Muscle of leg (tissue), 16 donors: ENCODE data around the gene TPBGL. TPM values are rescaled to one million over a fixed set of nuclear protein-coding genes. Genes with fewer than 3 reads are reported as not detected.

Source experiments
- DNase-seq: peaks from one replicate; pipeline ENCODE4 v3.0.0; 2013
- H3K27ac ChIP-seq: one replicate; pipeline ENCODE4 v1.5.1; 2013; ENCODE audit warnings: mild to moderate bottlenecking, low read length, control low read depth
- H3K27me3 ChIP-seq: one replicate; pipeline ENCODE4 v1.6.1; 2013; ENCODE audit warnings: low read length; ENCODE audit not compliant: control insufficient read depth, insufficient read depth
- H3K36me3 ChIP-seq: one replicate; pipeline ENCODE4 v1.6.1; 2013; ENCODE audit warnings: low read length; ENCODE audit not compliant: control insufficient read depth, insufficient read depth
- H3K4me1 ChIP-seq: one replicate; pipeline ENCODE4 v1.6.1; 2013; ENCODE audit warnings: low read length; ENCODE audit not compliant: control insufficient read depth, insufficient read depth
- H3K4me3 ChIP-seq: one replicate; pipeline ENCODE4 v1.5.1; 2013; ENCODE audit warnings: low read length, control low read depth
- H3K9me3 ChIP-seq: replicated peaks from 2 replicates; pipeline ENCODE4 v1.6.1; 2013; ENCODE audit warnings: low read depth, low read length; ENCODE audit not compliant: control insufficient read depth
- WGBS: methylation state at CpG from one replicate; pipeline ENCODE4 v1.1.5; 2013; ENCODE audit warnings: missing lambda C conversion rate; ENCODE audit not compliant: insufficient coverage; 5-methylcytosine and 5-hydroxymethylcytosine counted together
- long read RNA-seq, 11 donors: transcript quantifications; one replicate each; lab custom pipeline, GENCODE V29; 2026
- polyA plus RNA-seq, 8 donors: library from polyadenylated mRNA; unstranded; fragments of 120-200 nt; gene quantifications; one replicate each; pipeline versions ENCODE4 v1.2.1 to v1.2.3, GENCODE V29; 2013; ENCODE audit warnings: inconsistent platforms in 1 of 8, low replicate concordance in 1 of 8; ENCODE audit not compliant: insufficient read length in 8 of 8, insufficient read depth in 1 of 8
- total RNA-seq: library from RNA; stranded (reverse); fragments of 120-200 nt; gene quantifications from one replicate; pipeline ENCODE4 v1.2.4, GENCODE V29; 2013

The TPBGL gene
- total RNA-seq (not detected), polyA plus RNA-seq (under 1 TPM; 0.08 to 0.37 (median 0.21) TPM)
- long read RNA-seq, donor 1 = 0 reads
- long read RNA-seq, donor 2 = 0 reads
- long read RNA-seq, donor 3, partial matches to known transcripts = 0 of 1 reads
- long read RNA-seq, donor 3, other reads (novel, unspliced or antisense) = 0 of 1 reads
- long read RNA-seq, donor 4 = 0 reads
- long read RNA-seq, donor 5, partial matches to known transcripts = 0 of 3 reads
- long read RNA-seq, donor 5, other reads (novel, unspliced or antisense) = 0 of 3 reads
- long read RNA-seq, donor 6 = 0 reads
- long read RNA-seq, donor 7 = 0 reads
- long read RNA-seq, donor 8 = 0 reads
- long read RNA-seq, donor 9 = 0 reads
- long read RNA-seq, donor 10, partial matches to known transcripts = 0 of 1 reads
- long read RNA-seq, donor 10, other reads (novel, unspliced or antisense) = 0 of 1 reads
- long read RNA-seq, donor 11, partial matches to known transcripts = 0 of 1 reads
- long read RNA-seq, donor 11, other reads (novel, unspliced or antisense) = 0 of 1 reads

GRCh38 chr11:75240311-75241035 is at the start of gene TPBGL:
Gene TPBGL (plus strand): TSS chr11:75240774. CDS start chr11:75241050, 276 bp downstream.
- WGBS = 0% methylated on average over 38 of the region's 58 CpGs
- DNase-seq = no peak

GRCh38 chr11:75191330-75191717 is 49.2 kb upstream of the TPBGL start:
- DNase-seq = peak; percentile 92
- Histone ChIP-seq H3K36me3 (peaks cover 2% of the 10 kb centered on the region), H3K4me3 (no peak overlapping the region), H3K27me3 (no peaks in the 10 kb centered on the region), H3K9me3 (no peaks in the 10 kb centered on the region), H3K27ac (peak overlapping the region; percentile 89), H3K4me1 (peaks cover 69% of the 10 kb centered on the region)
- 0% methylated on average over 1 of the region's 3 CpGs for WGBS

More at GRCh38 chr11:75240311-75241035, at the start of gene TPBGL:
- H3K4me1 ChIP-seq = peaks cover 9% of the 10 kb centered on the region
- peaks cover 60% of the 10 kb centered on the region for H3K27me3 ChIP-seq
- no peak within 1 kb of the TSS for H3K4me3 ChIP-seq
- no peak within 1 kb of the TSS for H3K27ac ChIP-seq
- H3K9me3 ChIP-seq = no peaks in the 10 kb centered on the region
- H3K36me3 ChIP-seq = no peaks in the 10 kb centered on the region

- no peak for DNase-seq
- no peaks in the 10 kb centered on the region for H3K27me3 ChIP-seq
- WGBS = 96% methylated on average over 15 of the region's 15 CpGs
- H3K4me3 ChIP-seq = no peak overlapping the region
- no peak overlapping the region for H3K27ac ChIP-seq
- H3K4me1 ChIP-seq = peaks cover 75% of the 10 kb centered on the region
- no peaks in the 10 kb centered on the region for H3K9me3 ChIP-seq
- H3K36me3 ChIP-seq = peaks cover 4% of the 10 kb centered on the region
Observed at GRCh38 chr11:75193271-75193670, 47.3 kb upstream of the TPBGL start.

- Histone ChIP-seq H3K27me3 (no peaks in the 10 kb centered on the region), H3K36me3 (peaks cover 4% of the 10 kb centered on the region), H3K27ac (peak overlapping the region; percentile 71), H3K9me3 (no peaks in the 10 kb centered on the region), H3K4me3 (no peak overlapping the region), H3K4me1 (peaks cover 80% of the 10 kb centered on the region)
- DNase-seq = no peak
- WGBS = 80% methylated on average over 1 of the region's 2 CpGs
Observed at GRCh38 chr11:75193711-75194110, 46.9 kb upstream of the TPBGL start.

GRCh38 chr11:75194147-75194546 is 46.4 kb upstream of the TPBGL start:
- 7% methylated on average over 4 of the region's 5 CpGs for WGBS
- Histone ChIP-seq H3K36me3 (peaks cover 4% of the 10 kb centered on the region), H3K27me3 (no peaks in the 10 kb centered on the region), H3K4me1 (peaks cover 84% of the 10 kb centered on the region), H3K27ac (peak overlapping the region; percentile 71), H3K4me3 (no peak overlapping the region), H3K9me3 (no peaks in the 10 kb centered on the region)
- DNase-seq = peak; percentile 88

- no peak overlapping the region for H3K4me3 ChIP-seq
- no peaks in the 10 kb centered on the region for H3K9me3 ChIP-seq
- peaks cover 4% of the 10 kb centered on the region for H3K36me3 ChIP-seq
- peak; percentile 85 for DNase-seq
- no peaks in the 10 kb centered on the region for H3K27me3 ChIP-seq
- peaks cover 85% of the 10 kb centered on the region for H3K4me1 ChIP-seq
- 75% methylated on average over 6 of the region's 7 CpGs for WGBS
- peak overlapping the region; percentile 71 for H3K27ac ChIP-seq
Observed at GRCh38 chr11:75195167-75195962, 45.2 kb upstream of the TPBGL start.

- no peaks in the 10 kb centered on the region for H3K27me3 ChIP-seq
- no peaks in the 10 kb centered on the region for H3K9me3 ChIP-seq
- peak overlapping the region; percentile 9 for H3K27ac ChIP-seq
- peaks cover 76% of the 10 kb centered on the region for H3K4me1 ChIP-seq
- 61% methylated on average over 7 of the region's 8 CpGs for WGBS
- no peak overlapping the region for H3K4me3 ChIP-seq
- peaks cover 4% of the 10 kb centered on the region for H3K36me3 ChIP-seq
- no peak for DNase-seq
Observed at GRCh38 chr11:75196426-75196825, 44.1 kb upstream of the TPBGL start.

- H3K36me3 ChIP-seq = peaks cover 4% of the 10 kb centered on the region
- H3K4me1 ChIP-seq = peaks cover 64% of the 10 kb centered on the region
- 82% methylated on average over 2 of the region's 4 CpGs for WGBS
Observed at GRCh38 chr11:75197512-75198277, 42.9 kb upstream of the TPBGL start.

GRCh38 chr11:75198278-75198973 is 42.1 kb upstream of the TPBGL start:
- Histone ChIP-seq H3K4me3 (no peak overlapping the region), H3K27me3 (no peaks in the 10 kb centered on the region), H3K36me3 (peaks cover 4% of the 10 kb centered on the region), H3K4me1 (peaks cover 56% of the 10 kb centered on the region), H3K27ac (no peak overlapping the region), H3K9me3 (no peaks in the 10 kb centered on the region)
- no peak for DNase-seq
- WGBS = 77% methylated on average over 5 of the region's 7 CpGs

More at GRCh38 chr11:75197512-75198277, 42.9 kb upstream of the TPBGL start:
- H3K27ac ChIP-seq = no peak overlapping the region
- DNase-seq = no peak
- no peak overlapping the region for H3K4me3 ChIP-seq
- no peaks in the 10 kb centered on the region for H3K27me3 ChIP-seq
- no peaks in the 10 kb centered on the region for H3K9me3 ChIP-seq
